Aorta (tissue), 5 donors: ENCODE data around the gene SMO. TPM values are rescaled to one million over a fixed set of nuclear protein-coding genes. Genes with fewer than 3 reads are reported as not detected.

Source experiments
- ATAC-seq: fragments of 200-7000 bp; cut with Tn5 transposase; one replicate; pipeline ENCODE4 v1.9.1; 2022; ENCODE audit warnings: moderate library complexity; ENCODE audit not compliant: low FRiP score
- DNase-seq, 2 donors: peaks; one replicate each; pipeline ENCODE4 v3.0.0-alpha.2; 2020
- H3K27ac ChIP-seq, 2 donors: one replicate each; pipeline ENCODE4 v1.5.1; 2013; ENCODE audit warnings: low read length in 2 of 2, mild to moderate bottlenecking in 2 of 2, moderate library complexity in 2 of 2, control low read depth in 1 of 2, inconsistent platforms in 1 of 2, low read depth in 1 of 2
- H3K27me3 ChIP-seq, 2 donors: one replicate each; pipeline ENCODE4 v1.6.1; 2013; ENCODE audit warnings: control low read depth in 1 of 2, low read length in 1 of 2, mild to moderate bottlenecking in 1 of 2, moderate library complexity in 1 of 2; ENCODE audit not compliant: insufficient read depth in 2 of 2, control insufficient read depth in 1 of 2
- H3K36me3 ChIP-seq, 2 donors: one replicate each; pipeline ENCODE4 v1.6.1; 2013; ENCODE audit warnings: control low read depth in 1 of 2, low read length in 1 of 2, mild to moderate bottlenecking in 1 of 2; ENCODE audit not compliant: insufficient read depth in 2 of 2, control insufficient read depth in 1 of 2
- H3K4me1 ChIP-seq, 2 donors: one replicate each; pipeline ENCODE4 v1.6.1; 2013; ENCODE audit warnings: low read length in 2 of 2, control low read depth in 1 of 2, mild to moderate bottlenecking in 1 of 2, moderate library complexity in 1 of 2; ENCODE audit not compliant: insufficient read depth in 2 of 2, control insufficient read depth in 1 of 2
- H3K4me3 ChIP-seq, 2 donors: one replicate each; pipeline ENCODE4 v1.5.1; 2013; ENCODE audit warnings: low read length in 2 of 2, control low read depth in 1 of 2, mild to moderate bottlenecking in 1 of 2
- H3K9me3 ChIP-seq: one replicate; pipeline ENCODE4 v1.6.1; 2013; ENCODE audit warnings: mild to moderate bottlenecking, low read length; ENCODE audit not compliant: control insufficient read depth
- WGBS, 2 donors: extraction: QIAGEN DNeasy Blood & Tissue Kit; methylation state at CpG; one replicate each; pipeline ENCODE4 v1.1.7; 2013; 5-methylcytosine and 5-hydroxymethylcytosine counted together
- intact Hi-C, 2 donors: fragments of 100-400 bp; cut with DNase I; formaldehyde crosslinking; loops; one replicate each; pipeline versions ENCODE4 v1.14.2 to v1.15.0; 2022
- polyA plus RNA-seq, 2 donors: library from polyadenylated mRNA; stranded (reverse); fragments of 200-250 nt; gene quantifications; one replicate each; pipeline ENCODE4 v1.2.3, GENCODE V29; 2013
- total RNA-seq, 2 donors: library from RNA; stranded (reverse); fragmentation: NEBNext Ultra II Directional; extraction: Animal tissue kit (Norgen Biotek cat#: 25700); gene quantifications; one replicate each; pipeline ENCODE4 v1.2.1, GENCODE V29; 2021
- donor health status: healthy with polysubstance abuse.
- donor health status: Bipolar disorder and iron deficiency.
- donor health status: DM: no; HTN: no; CAD: no.
- donor health status: DM: no; HTN: no; CAD: no.
- donor health status: DM: yes; HTN: yes; CAD: no.

SMO gene
- total and polyA plus RNA-seq, 4 donors, result 2.9 to 17.6 (median 10.3) TPM

DNA sequence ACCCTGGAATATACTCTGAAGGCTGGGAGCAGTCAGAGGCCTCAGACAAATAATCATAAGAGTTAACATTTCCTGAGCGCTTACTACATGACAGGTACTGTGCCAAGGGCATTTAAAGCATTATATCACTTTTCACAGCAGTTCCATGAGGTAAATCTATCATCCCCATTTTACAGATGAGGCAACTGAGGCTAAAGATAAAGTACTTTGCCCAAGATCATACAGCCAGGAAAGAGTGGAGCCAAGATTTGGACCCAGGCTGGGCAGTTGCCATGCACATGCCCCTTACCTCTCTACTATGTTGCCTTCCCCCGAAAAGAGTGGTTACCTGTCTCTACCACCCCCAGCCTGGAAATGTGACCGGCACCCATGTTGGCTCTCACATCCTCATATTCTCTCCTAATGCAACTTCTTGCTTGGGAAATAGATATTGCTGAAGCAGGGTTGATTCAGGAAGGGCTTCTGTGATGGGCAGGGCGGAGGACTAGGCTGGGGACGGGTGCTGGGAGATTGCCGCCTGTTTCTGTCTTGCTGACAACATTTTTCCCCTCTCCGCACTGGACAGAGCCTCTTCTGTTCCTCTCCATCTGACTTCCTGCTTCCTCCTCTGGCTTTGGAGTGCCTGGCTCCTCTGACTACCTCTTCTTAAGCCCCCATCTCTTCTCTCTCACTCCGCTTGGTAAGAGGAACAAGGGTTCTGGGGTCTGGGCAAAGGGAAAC is 13.8 kb downstream of the SMO start:
- no peaks in the 10 kb centered on the region for H3K27me3 ChIP-seq
- no peaks in the 10 kb centered on the region for H3K4me1 ChIP-seq
- no peaks in the 10 kb centered on the region for H3K9me3 ChIP-seq
- intact Hi-C loops, result no loop called here
- no peak overlapping the region for H3K4me3 ChIP-seq
- H3K36me3 ChIP-seq, result no peaks in the 10 kb centered on the region
- H3K27ac ChIP-seq, result no peak overlapping the region
- 83 to 86% methylated on average over 8 of the region's 8 CpGs for WGBS, 2 donors
- no peak for ATAC-seq
- DNase-seq, result peak in 1 of 2 donors; percentile 59

- H3K9me3 ChIP-seq, result no peaks in the 10 kb centered on the region
- H3K27me3 ChIP-seq, result no peaks in the 10 kb centered on the region
- no peak overlapping the region for H3K27ac ChIP-seq
- intact Hi-C loops, result no loop called here
- H3K4me3 ChIP-seq, result no peak overlapping the region
- DNase-seq, result no peak
- no peak for ATAC-seq
- no peaks in the 10 kb centered on the region for H3K4me1 ChIP-seq
- WGBS, 2 donors, result 88 to 89% methylated on average over 14 of the region's 14 CpGs
- no peaks in the 10 kb centered on the region for H3K36me3 ChIP-seq
Observed at GRCh38 chr7:129203050-129203741, 14.8 kb downstream of the SMO start.

DNA sequence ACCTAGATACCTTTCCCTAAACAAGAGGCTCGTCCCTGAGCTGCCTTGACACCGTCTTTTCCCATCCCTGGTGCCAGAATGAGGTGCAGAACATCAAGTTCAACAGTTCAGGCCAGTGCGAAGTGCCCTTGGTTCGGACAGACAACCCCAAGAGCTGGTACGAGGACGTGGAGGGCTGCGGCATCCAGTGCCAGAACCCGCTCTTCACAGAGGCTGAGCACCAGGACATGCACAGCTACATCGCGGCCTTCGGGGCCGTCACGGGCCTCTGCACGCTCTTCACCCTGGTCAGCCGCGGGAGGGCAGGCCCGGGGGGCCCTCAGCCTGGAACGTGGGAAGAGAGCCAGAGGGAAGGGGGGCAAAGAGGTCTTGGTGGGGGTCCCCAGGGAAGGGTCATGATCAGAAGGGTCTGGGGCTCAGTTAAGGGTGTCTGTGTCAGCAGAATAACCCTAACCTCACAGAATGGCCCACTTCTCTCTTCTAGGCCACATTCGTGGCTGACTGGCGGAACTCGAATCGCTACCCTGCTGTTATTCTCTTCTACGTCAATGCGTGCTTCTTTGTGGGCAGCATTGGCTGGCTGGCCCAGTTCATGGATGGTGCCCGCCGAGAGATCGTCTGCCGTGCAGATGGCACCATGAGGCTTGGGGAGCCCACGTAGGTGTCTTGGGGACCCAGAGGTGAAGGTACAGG is 16.8 kb downstream of the SMO start:
- peaks cover 0 to 4% of the 10 kb centered on the region in 2 donors for H3K36me3 ChIP-seq
- no peaks in the 10 kb centered on the region for H3K27me3 ChIP-seq
- no peak overlapping the region for H3K4me3 ChIP-seq
- no peaks in the 10 kb centered on the region for H3K9me3 ChIP-seq
- no peak overlapping the region for H3K27ac ChIP-seq
- intact Hi-C loops, result no loop called here
- ATAC-seq (no peak), DNase-seq (no peak)
- H3K4me1 ChIP-seq, result no peaks in the 10 kb centered on the region
- WGBS, 2 donors, result 91% methylated on average over 29 of the region's 29 CpGs

GRCh38 chr7:129205987-129206785 is 17.8 kb downstream of the SMO start:
- Histone ChIP-seq H3K9me3 (no peaks in the 10 kb centered on the region), H3K4me1 (no peaks in the 10 kb centered on the region), H3K27ac (no peak overlapping the region), H3K27me3 (no peaks in the 10 kb centered on the region), H3K36me3 (peaks cover 0 to 4% of the 10 kb centered on the region in 2 donors), H3K4me3 (no peak overlapping the region)
- intact Hi-C loops, result no loop called here
- DNase-seq, result no peak
- ATAC-seq, result no peak
- 93 to 94% methylated on average over 18 of the region's 18 CpGs for WGBS, 2 donors

GRCh38 chr7:129208667-129209066 is 20.2 kb downstream of the SMO start:
- H3K9me3 ChIP-seq, result no peaks in the 10 kb centered on the region
- intact Hi-C loops, result no loop called here
- H3K4me3 ChIP-seq, result no peak overlapping the region
- H3K27ac ChIP-seq, result no peak overlapping the region
- ATAC-seq, result no peak
- H3K36me3 ChIP-seq, result peaks cover 0 to 4% of the 10 kb centered on the region in 2 donors
- no peak for DNase-seq
- H3K4me1 ChIP-seq, result no peaks in the 10 kb centered on the region
- no peaks in the 10 kb centered on the region for H3K27me3 ChIP-seq
- WGBS, 2 donors, result 50 to 60% methylated on average over 9 of the region's 9 CpGs

GRCh38 chr7:129209067-129209926 is 20.9 kb downstream of the SMO start:
- H3K27me3 ChIP-seq, result no peaks in the 10 kb centered on the region
- no peak for ATAC-seq
- intact Hi-C loops, result no loop called here
- no peaks in the 10 kb centered on the region for H3K9me3 ChIP-seq
- no peaks in the 10 kb centered on the region for H3K4me1 ChIP-seq
- no peak overlapping the region for H3K4me3 ChIP-seq
- H3K36me3 ChIP-seq, result peaks cover 0 to 4% of the 10 kb centered on the region in 2 donors
- DNase-seq, result no peak
- H3K27ac ChIP-seq, result no peak overlapping the region
- WGBS, 2 donors, result 83% methylated on average over 15 of the region's 15 CpGs

GRCh38 chr7:129210256-129210988 is 22.0 kb downstream of the SMO start:
- intact Hi-C loops, result loop anchor here (1.0 to 2.0 kb wide), 2 partner anchors 46 kb away; no protein-coding TSS in a partner anchor
- H3K27me3 ChIP-seq, result no peaks in the 10 kb centered on the region
- no peaks in the 10 kb centered on the region for H3K4me1 ChIP-seq
- WGBS, 2 donors, result 68 to 69% methylated on average over 16 of the region's 16 CpGs
- peak; percentile 86 for ATAC-seq
- peak; percentile 86 to 95 for DNase-seq
- peaks cover 0 to 4% of the 10 kb centered on the region in 2 donors for H3K36me3 ChIP-seq
- H3K9me3 ChIP-seq, result no peaks in the 10 kb centered on the region
- H3K4me3 ChIP-seq, result no peak overlapping the region
- no peak overlapping the region for H3K27ac ChIP-seq
